ENCODE measurements around the gene MRGPRE. TPM values are rescaled to one million over a fixed set of nuclear protein-coding genes. Genes with fewer than 3 reads are reported as not detected.

MRGPRE gene
- not detected in 2 replicates for total RNA-seq

GRCh38 chr11:3231851-3232744 is at the start of gene MRGPRE:
MRGPRE (minus strand) TSS chr11:3232417; CDS start chr11:3228799, 3,618 bp downstream.

GRCh38 chr11:3218483-3219280 is 13.5 kb downstream of the MRGPRE start, which contains the start of gene MRGPRG:
MRGPRG (minus strand) TSS chr11:3218813; CDS start chr11:3218813, 0 bp downstream.

Other genes with a start within 250 kb of the MRGPRE start
- gene NAP1L4, start 240.1 kb downstream of the MRGPRE start, total RNA-seq, result 60.2 and 104 TPM in 2 replicates
- 52.4 and 57.5 TPM in 2 replicates for gene CARS1, start 175.0 kb downstream of the MRGPRE start, total RNA-seq
- gene OSBPL5, start 67.1 kb downstream of the MRGPRE start, total RNA-seq, result 16.3 and 28.4 TPM in 2 replicates
- gene MRGPRG, start 13.6 kb downstream of the MRGPRE start, total RNA-seq, result not detected in 2 replicates
- 10.6 and 21.2 TPM in 2 replicates for gene ZNF195, start 146.7 kb upstream of the MRGPRE start, total RNA-seq